HepG2 (cell line): Measurements from ENCODE around the gene CPXM1. TPM values are rescaled to one million over a fixed set of nuclear protein-coding genes. Genes with fewer than 3 reads are reported as not detected.

ENCODE experiments used
- ARHGAP35 ChIP-seq: sonication (generic); formaldehyde crosslinking; IDR thresholded peaks from 2 replicates; pipeline ENCODE4 v1.9.0; 2022; ENCODE audit warnings: mild to moderate bottlenecking, inconsistent platforms, moderate library complexity, missing genetic modification reagents, borderline replicate concordance
- ARID2 ChIP-seq: sonication (generic); formaldehyde crosslinking; IDR thresholded peaks from 2 replicates; pipeline ENCODE4 v1.8.1; 2022; ENCODE audit warnings: mild to moderate bottlenecking, missing genetic modification reagents, borderline replicate concordance
- ATRX ChIP-seq: sonication (generic); formaldehyde crosslinking; IDR thresholded peaks from 2 replicates; pipeline ENCODE4 v1.4.0; 2020; ENCODE audit warnings: missing genetic modification reagents, borderline replicate concordance
- DNMT3B ChIP-seq: conservative IDR thresholded peaks from 2 replicates; pipeline ENCODE4 v1.6.1; 2016; ENCODE audit warnings: missing biosample characterization, control low read depth
- FOSL2 ChIP-seq: sonication (generic); formaldehyde crosslinking; IDR thresholded peaks from 2 replicates; pipeline ENCODE4 v1.4.0; 2020; ENCODE audit warnings: missing genetic modification reagents
- FOXA3 ChIP-seq: IDR thresholded peaks from 2 replicates; pipeline ENCODE4 v1.6.1; 2016; ENCODE audit warnings: missing genetic modification reagents, missing compliant biosample characterization
- HMGXB4 ChIP-seq, 2 experiments: sonication (generic) in 1 of 2; formaldehyde crosslinking in 1 of 2; IDR thresholded peaks; 2 replicates each; pipeline versions ENCODE4 v1.4.0 to v1.6.1; 2018 to 2020; ENCODE audit warnings: missing genetic modification reagents in 2 of 2, borderline replicate concordance in 1 of 2, low read depth in 1 of 2, mild to moderate bottlenecking in 1 of 2, missing biosample characterization in 1 of 2
- HOXA5 ChIP-seq: sonication (generic); formaldehyde crosslinking; IDR thresholded peaks from 2 replicates; pipeline ENCODE4 v1.4.0; 2020; ENCODE audit warnings: missing genetic modification reagents
- JUND ChIP-seq: sonication (generic); formaldehyde crosslinking; IDR thresholded peaks from 2 replicates; pipeline ENCODE4 v1.8.0; 2022; ENCODE audit warnings: mild to moderate bottlenecking, missing genetic modification reagents
- KMT2B ChIP-seq: IDR thresholded peaks from 2 replicates; pipeline ENCODE4 v1.6.1; 2016; ENCODE audit warnings: missing genetic modification reagents, missing compliant biosample characterization
- MXD1 ChIP-seq: sonication (generic); formaldehyde crosslinking; IDR thresholded peaks from 2 replicates; pipeline ENCODE4 v1.4.0; 2020; ENCODE audit warnings: mild to moderate bottlenecking, missing genetic modification reagents
- NFIB ChIP-seq: sonication (generic); formaldehyde crosslinking; IDR thresholded peaks from 2 replicates; pipeline ENCODE4 v1.9.0; 2021; ENCODE audit warnings: missing genetic modification reagents, mild to moderate bottlenecking, borderline replicate concordance
- POGZ ChIP-seq: sonication (generic); formaldehyde crosslinking; IDR thresholded peaks from 2 replicates; pipeline ENCODE4 v1.4.0; 2020; ENCODE audit warnings: mild to moderate bottlenecking, missing genetic modification reagents
- PTBP1 ChIP-seq: fragments of 200-400 bp; formaldehyde crosslinking; IDR thresholded peaks from 2 replicates; pipeline ENCODE4 v1.6.1; 2018; ENCODE audit warnings: low read length, low read depth; ENCODE audit not compliant: poor library complexity, severe bottlenecking
- REXO4 ChIP-seq: sonication (generic); formaldehyde crosslinking; IDR thresholded peaks from 2 replicates; pipeline ENCODE4 v1.8.0; 2022; ENCODE audit warnings: missing genetic modification reagents, mild to moderate bottlenecking, borderline replicate concordance
- TERF1 ChIP-seq: sonication (generic); formaldehyde crosslinking; IDR thresholded peaks from 2 replicates; pipeline ENCODE4 v1.8.0; 2022; ENCODE audit warnings: mild to moderate bottlenecking, missing genetic modification reagents, moderate library complexity
- TP53 ChIP-seq: sonication (generic); formaldehyde crosslinking; conservative IDR thresholded peaks from 2 replicates; pipeline ENCODE4 v1.4.0; 2020; ENCODE audit warnings: missing genetic modification reagents
- YEATS4 ChIP-seq: sonication (generic); formaldehyde crosslinking; IDR thresholded peaks from 2 replicates; pipeline ENCODE4 v1.4.0; 2020; ENCODE audit warnings: missing genetic modification reagents, borderline replicate concordance
- ZBTB1 ChIP-seq: sonication (generic); formaldehyde crosslinking; IDR thresholded peaks from 2 replicates; pipeline ENCODE4 v1.4.0; 2020; ENCODE audit warnings: missing genetic modification reagents, borderline replicate concordance
- ZBTB10 ChIP-seq: sonication (generic); formaldehyde crosslinking; IDR thresholded peaks from 2 replicates; pipeline ENCODE4 v1.4.0; 2020; ENCODE audit warnings: missing genetic modification reagents, borderline replicate concordance
- ZBTB14 ChIP-seq: sonication (generic); formaldehyde crosslinking; IDR thresholded peaks from 2 replicates; pipeline ENCODE4 v1.4.0; 2020; ENCODE audit warnings: missing genetic modification reagents
- ZFAT ChIP-seq: sonication (generic); formaldehyde crosslinking; conservative IDR thresholded peaks from 2 replicates; pipeline ENCODE4 v1.8.1; 2023; ENCODE audit warnings: missing genetic modification reagents, inconsistent platforms
- ZNF24 ChIP-seq: fragments of 450-650 bp; IDR thresholded peaks from 2 replicates; pipeline ENCODE4 v1.6.1; 2017; ENCODE audit warnings: antibody characterized with exemption, mild to moderate bottlenecking
- ZNF331 ChIP-seq: sonication (generic); formaldehyde crosslinking; IDR thresholded peaks from 2 replicates; pipeline ENCODE4 v1.4.0; 2020; ENCODE audit warnings: missing genetic modification reagents
- polyA plus RNA-seq, 8 experiments: library from polyadenylated mRNA; depleted of rRNA in 3 of 8; stranded (reverse) in 7 of 8; unstranded in 1 of 8; fragments of >200 nt; fragmentation: Illumina TruSeq in 4 of 8; extraction: Trizol in 4 of 8; gene quantifications; 2 replicates each; pipeline versions ENCODE4 v1.2.1 to v1.2.3, GENCODE V29; 2011 to 2016; ENCODE audit warnings: low read depth in 4 of 8, missing spikeins in 1 of 8, mixed read lengths in 1 of 8; ENCODE audit not compliant: insufficient read depth in 1 of 8
- total RNA-seq, 5 experiments: library from RNA; depleted of rRNA; stranded (reverse); fragments of >200 nt; fragmentation: Illumina TruSeq; extraction: Trizol; gene quantifications; 2 replicates each; pipeline ENCODE4 v1.2.3, GENCODE V29; 2016; ENCODE audit warnings: low read depth in 1 of 5

CPXM1 gene
- total and polyA plus RNA-seq, 2 of the 13 experiments (the other 11 are each of a cell fraction or from before 2014, with no cell fraction given) = 0.07 TPM; not detected in 1

GRCh38 chr20:2751347-2751877, 49.0 kb downstream of the CPXM1 start (continued):
- TF ChIP-seq DNMT3B (no peak), JUND (CRISPR knock-in tag) (no peak), ZNF24 (no peak), KMT2B (CRISPR knock-in tag) (no peak), ZBTB10 (CRISPR knock-in tag) (no peak; the same call in 1 of the 2 replicates), ATRX (CRISPR knock-in tag) (no peak), ZBTB1 (CRISPR knock-in tag) (no peak), ARID2 (no peak), PTBP1 (no peak), ZFAT (CRISPR knock-in tag) (no peak), ZNF331 (peak; percentile 55; the same call in 1 of the 2 replicates), REXO4 (CRISPR knock-in tag) (no peak), FOSL2 (CRISPR knock-in tag) (0 out of 2 replicates have a peak, but pooled peaks have one; percentile 11), TP53 (CRISPR knock-in tag) (no peak), ARHGAP35 (CRISPR knock-in tag) (no peak), YEATS4 (CRISPR knock-in tag) (no peak), HMGXB4 (CRISPR knock-in tag; IDR thresholded peaks at IDR 0.05; ENCODE audit: borderline replicate concordance in 1 of 2, low read depth in 1 of 2) (peak in 1 of 2 experiments; percentile 62; a peak in 1 of 4 replicates), POGZ (no peak), TERF1 (CRISPR knock-in tag) (no peak), FOXA3 (peak; percentile 96), ZBTB14 (no peak), NFIB (CRISPR knock-in tag) (no peak), MXD1 (no peak), HOXA5 (CRISPR knock-in tag) (peak; percentile 16; the same call in 1 of the 2 replicates)
